HepG2 (cell line): ENCODE results near the gene EBP. TPM values are rescaled to one million over a fixed set of nuclear protein-coding genes. Genes with fewer than 3 reads are reported as not detected.

Source experiments
- BRCA1 ChIP-seq: sonication (generic); formaldehyde crosslinking; IDR thresholded peaks from 2 replicates; pipeline ENCODE4 v1.4.0; 2020; ENCODE audit warnings: missing genetic modification reagents
- JUNB ChIP-seq: sonication (generic); formaldehyde crosslinking; IDR thresholded peaks from 2 replicates; pipeline ENCODE4 v1.8.0; 2022; ENCODE audit warnings: missing genetic modification reagents, mild to moderate bottlenecking, borderline replicate concordance
- NFIC ChIP-seq: IDR thresholded peaks from 2 replicates; pipeline ENCODE4 v1.6.1; 2012; ENCODE audit warnings: mild to moderate bottlenecking, low read length, inconsistent platforms
- NR1H2 ChIP-seq: sonication (generic); formaldehyde crosslinking; IDR thresholded peaks from 2 replicates; pipeline ENCODE4 v1.8.1; 2022; ENCODE audit warnings: low read depth, missing genetic modification reagents, borderline replicate concordance
- PAF1 ChIP-seq: IDR thresholded peaks from 2 replicates; pipeline ENCODE4 v1.6.1; 2016; ENCODE audit warnings: missing genetic modification reagents, missing compliant biosample characterization
- RFXAP ChIP-seq: sonication (generic); formaldehyde crosslinking; IDR thresholded peaks from 2 replicates; pipeline ENCODE4 v1.4.0; 2020; ENCODE audit warnings: missing genetic modification reagents, borderline replicate concordance
- SUZ12 ChIP-seq: fragments of 150-350 bp; IDR thresholded peaks from 2 replicates; pipeline ENCODE4 v1.6.1; 2014; ENCODE audit warnings: low read depth, low read length
- TOPORS ChIP-seq: sonication (generic); formaldehyde crosslinking; IDR thresholded peaks from 2 replicates; pipeline ENCODE4 v1.8.0; 2023; ENCODE audit warnings: mild to moderate bottlenecking, missing genetic modification reagents
- TRAFD1 ChIP-seq: sonication (generic); formaldehyde crosslinking; IDR thresholded peaks from 2 replicates; pipeline ENCODE4 v1.5.1; 2020; ENCODE audit warnings: missing genetic modification reagents, mild to moderate bottlenecking, borderline replicate concordance
- ZNF224 ChIP-seq: sonication (generic); formaldehyde crosslinking; IDR thresholded peaks from 2 replicates; pipeline ENCODE4 v1.5.0; 2020; ENCODE audit warnings: mild to moderate bottlenecking, missing genetic modification reagents
- ZNF281 ChIP-seq: sonication (generic); formaldehyde crosslinking; IDR thresholded peaks from 2 replicates; pipeline ENCODE4 v1.4.0; 2020; ENCODE audit warnings: missing genetic modification reagents, borderline replicate concordance
- ZNF549 ChIP-seq: sonication (generic); formaldehyde crosslinking; IDR thresholded peaks from 2 replicates; pipeline ENCODE4 v1.5.0; 2020; ENCODE audit warnings: missing genetic modification reagents
- polyA plus RNA-seq, 8 experiments: library from polyadenylated mRNA; depleted of rRNA in 3 of 8; stranded (reverse) in 7 of 8; unstranded in 1 of 8; fragments of >200 nt; fragmentation: Illumina TruSeq in 4 of 8; extraction: Trizol in 4 of 8; gene quantifications; 2 replicates each; pipeline versions ENCODE4 v1.2.1 to v1.2.3, GENCODE V29; 2011 to 2016; ENCODE audit warnings: low read depth in 4 of 8, missing spikeins in 1 of 8, mixed read lengths in 1 of 8; ENCODE audit not compliant: insufficient read depth in 1 of 8
- total RNA-seq, 5 experiments: library from RNA; depleted of rRNA; stranded (reverse); fragments of >200 nt; fragmentation: Illumina TruSeq; extraction: Trizol; gene quantifications; 2 replicates each; pipeline ENCODE4 v1.2.3, GENCODE V29; 2016; ENCODE audit warnings: low read depth in 1 of 5
- TF ChIP-seq, protein P1 (sequence below): sonication (generic); formaldehyde crosslinking; IDR thresholded peaks from 2 replicates; pipeline ENCODE4 v1.5.1; 2020; ENCODE audit warnings: mild to moderate bottlenecking, missing genetic modification reagents
- TF ChIP-seq, protein P2 (sequence below): IDR thresholded peaks from 2 replicates; pipeline ENCODE4 v1.6.1; 2018; ENCODE audit warnings: missing genetic modification reagents, mild to moderate bottlenecking, missing compliant biosample characterization

Gene EBP
- total and polyA plus RNA-seq, 2 of the 13 experiments (the other 11 are each of a cell fraction or from before 2014, with no cell fraction given) = 106 to 260 TPM

- no peak for TF ChIP-seq ZNF281 (CRISPR knock-in tag)
- TF ChIP-seq JUNB (CRISPR knock-in tag) = no peak
- TF ChIP-seq, protein P1, sequence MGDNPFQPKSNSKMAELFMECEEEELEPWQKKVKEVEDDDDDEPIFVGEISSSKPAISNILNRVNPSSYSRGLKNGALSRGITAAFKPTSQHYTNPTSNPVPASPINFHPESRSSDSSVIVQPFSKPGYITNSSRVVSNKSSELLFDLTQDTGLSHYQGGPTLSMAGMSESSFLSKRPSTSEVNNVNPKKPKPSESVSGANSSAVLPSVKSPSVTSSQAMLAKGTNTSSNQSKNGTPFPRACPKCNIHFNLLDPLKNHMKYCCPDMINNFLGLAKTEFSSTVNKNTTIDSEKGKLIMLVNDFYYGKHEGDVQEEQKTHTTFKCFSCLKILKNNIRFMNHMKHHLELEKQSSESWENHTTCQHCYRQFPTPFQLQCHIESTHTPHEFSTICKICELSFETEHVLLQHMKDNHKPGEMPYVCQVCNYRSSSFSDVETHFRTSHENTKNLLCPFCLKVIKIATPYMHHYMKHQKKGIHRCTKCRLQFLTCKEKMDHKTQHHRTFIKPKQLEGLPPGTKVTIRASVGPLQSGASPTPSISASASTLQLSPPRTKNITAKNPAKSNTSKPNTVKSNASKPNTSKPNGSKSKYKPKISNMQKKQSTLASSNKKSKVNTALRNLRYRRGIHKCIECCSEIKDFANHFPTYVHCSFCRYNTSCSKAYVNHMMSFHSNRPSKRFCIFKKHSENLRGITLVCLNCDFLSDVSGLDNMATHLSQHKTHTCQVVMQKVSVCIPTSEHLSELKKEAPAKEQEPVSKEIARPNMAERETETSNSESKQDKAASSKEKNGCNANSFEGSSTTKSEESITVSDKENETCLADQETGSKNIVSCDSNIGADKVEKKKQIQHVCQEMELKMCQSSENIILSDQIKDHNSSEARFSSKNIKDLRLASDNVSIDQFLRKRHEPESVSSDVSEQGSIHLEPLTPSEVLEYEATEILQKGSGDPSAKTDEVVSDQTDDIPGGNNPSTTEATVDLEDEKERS (CRISPR knock-in tag) = no peak
- TF ChIP-seq, protein P2, sequence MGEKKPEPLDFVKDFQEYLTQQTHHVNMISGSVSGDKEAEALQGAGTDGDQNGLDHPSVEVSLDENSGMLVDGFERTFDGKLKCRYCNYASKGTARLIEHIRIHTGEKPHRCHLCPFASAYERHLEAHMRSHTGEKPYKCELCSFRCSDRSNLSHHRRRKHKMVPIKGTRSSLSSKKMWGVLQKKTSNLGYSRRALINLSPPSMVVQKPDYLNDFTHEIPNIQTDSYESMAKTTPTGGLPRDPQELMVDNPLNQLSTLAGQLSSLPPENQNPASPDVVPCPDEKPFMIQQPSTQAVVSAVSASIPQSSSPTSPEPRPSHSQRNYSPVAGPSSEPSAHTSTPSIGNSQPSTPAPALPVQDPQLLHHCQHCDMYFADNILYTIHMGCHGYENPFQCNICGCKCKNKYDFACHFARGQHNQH (CRISPR knock-in tag) = peak; percentile 35; the same call in 1 of the 2 replicates
- TF ChIP-seq NFIC = no peak
- TF ChIP-seq ZNF549 = no peak
- no peak for TF ChIP-seq TRAFD1 (CRISPR knock-in tag)
- peak; percentile 43; the same call in 1 of the 2 replicates for TF ChIP-seq SUZ12
- TF ChIP-seq RFXAP (CRISPR knock-in tag) = peak; percentile 59; the same call in 1 of the 2 replicates
- TF ChIP-seq PAF1 (CRISPR knock-in tag) = no peak
- no peak for TF ChIP-seq TOPORS (CRISPR knock-in tag)
- no peak for TF ChIP-seq NR1H2
- TF ChIP-seq BRCA1 (CRISPR knock-in tag) = no peak
- no peak for TF ChIP-seq ZNF224 (CRISPR knock-in tag)
These were observed 45.6 kb upstream of the EBP start, which contains the start of gene FTSJ1 (continued) for GRCh38 chrX:48475774-48476577.
